ENCODE data around the gene C11orf54.

Gene C11orf54

GRCh38 chr11:93710239-93710638 lies 31.2 kb upstream of the C11orf54 start:
- TF ChIP-seq, protein P1, sequence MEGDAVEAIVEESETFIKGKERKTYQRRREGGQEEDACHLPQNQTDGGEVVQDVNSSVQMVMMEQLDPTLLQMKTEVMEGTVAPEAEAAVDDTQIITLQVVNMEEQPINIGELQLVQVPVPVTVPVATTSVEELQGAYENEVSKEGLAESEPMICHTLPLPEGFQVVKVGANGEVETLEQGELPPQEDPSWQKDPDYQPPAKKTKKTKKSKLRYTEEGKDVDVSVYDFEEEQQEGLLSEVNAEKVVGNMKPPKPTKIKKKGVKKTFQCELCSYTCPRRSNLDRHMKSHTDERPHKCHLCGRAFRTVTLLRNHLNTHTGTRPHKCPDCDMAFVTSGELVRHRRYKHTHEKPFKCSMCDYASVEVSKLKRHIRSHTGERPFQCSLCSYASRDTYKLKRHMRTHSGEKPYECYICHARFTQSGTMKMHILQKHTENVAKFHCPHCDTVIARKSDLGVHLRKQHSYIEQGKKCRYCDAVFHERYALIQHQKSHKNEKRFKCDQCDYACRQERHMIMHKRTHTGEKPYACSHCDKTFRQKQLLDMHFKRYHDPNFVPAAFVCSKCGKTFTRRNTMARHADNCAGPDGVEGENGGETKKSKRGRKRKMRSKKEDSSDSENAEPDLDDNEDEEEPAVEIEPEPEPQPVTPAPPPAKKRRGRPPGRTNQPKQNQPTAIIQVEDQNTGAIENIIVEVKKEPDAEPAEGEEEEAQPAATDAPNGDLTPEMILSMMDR (IDR thresholded peaks at IDR 0.05; ENCODE audit: insufficient read depth, low read length, missing control alignments): no peak
- ChIA-PET CTCF (no interaction called here), POLR2A (no interaction called here)
- no peak for DNase-seq (ENCODE audit: low read depth, low spot score)
- H3K4me3 ChIP-seq (ENCODE audit: low read depth, low read length): no peak overlapping the region

DNA sequence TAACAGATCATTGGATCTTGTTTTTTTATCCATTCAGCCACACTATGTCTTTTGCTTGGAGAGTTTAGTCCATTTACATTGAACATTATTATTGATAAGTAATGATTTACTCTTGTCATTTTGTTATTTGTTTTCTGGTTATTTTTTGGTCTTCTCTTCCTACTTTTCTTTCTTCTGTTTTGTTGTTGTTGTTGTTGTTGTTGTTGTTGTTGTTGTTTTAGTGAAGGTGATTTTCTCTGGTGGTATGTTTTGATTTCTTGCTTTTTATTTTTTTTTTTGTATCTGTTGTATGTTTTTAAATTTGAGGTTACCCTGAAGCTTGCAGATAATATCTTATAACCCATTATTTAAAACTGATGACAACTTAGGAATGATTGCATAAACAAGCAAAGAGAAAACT lies 28.8 kb upstream of the C11orf54 start:
- ChIA-PET CTCF (no interaction called here), POLR2A (no interaction called here)
- no peak overlapping the region for H3K4me3 ChIP-seq (ENCODE audit: low read depth, low read length)
- TF ChIP-seq, protein P1 (IDR thresholded peaks at IDR 0.05; ENCODE audit: insufficient read depth, low read length, missing control alignments): no peak
- no peak for DNase-seq (ENCODE audit: low read depth, low spot score)

DNA sequence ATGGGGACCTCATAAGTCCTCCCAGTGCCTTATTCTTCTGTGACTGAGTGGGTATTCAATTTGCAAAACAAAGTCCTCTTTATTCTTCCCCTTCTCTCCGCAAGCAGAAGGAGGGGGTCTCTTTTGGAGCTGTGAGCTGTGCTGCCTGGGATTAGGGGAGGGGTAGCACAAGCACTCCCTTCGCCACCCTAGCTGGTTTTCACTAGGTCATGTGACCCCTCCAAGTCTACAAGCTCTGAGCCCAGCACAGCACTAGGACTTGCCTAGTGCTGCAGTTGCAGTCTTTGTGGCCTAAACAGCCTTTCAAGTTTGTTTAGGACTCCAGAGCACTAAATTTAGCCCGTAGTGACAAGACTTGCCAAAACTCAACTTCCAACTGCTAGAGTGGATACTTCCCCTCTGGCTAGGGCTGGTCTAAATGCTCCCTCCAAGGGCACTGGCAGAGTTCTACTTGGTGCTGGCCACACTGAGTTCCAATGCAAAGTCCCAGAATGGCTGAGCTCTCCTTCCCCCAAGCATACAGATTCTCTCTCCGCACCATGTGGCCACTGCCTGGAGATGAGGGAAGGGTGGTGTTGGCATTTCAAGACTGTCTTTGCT lies 25.6 kb upstream of the C11orf54 start:
- no peak overlapping the region for H3K4me3 ChIP-seq (ENCODE audit: low read depth, low read length)
- TF ChIP-seq, protein P1 (IDR thresholded peaks at IDR 0.05; ENCODE audit: insufficient read depth, low read length, missing control alignments): no peak
- ChIA-PET CTCF (no interaction called here), POLR2A (no interaction called here)
- DNase-seq (ENCODE audit: low read depth, low spot score): no peak

- no peak overlapping the region for H3K4me3 ChIP-seq (ENCODE audit: low read depth, low read length)
- TF ChIP-seq, protein P1 (IDR thresholded peaks at IDR 0.05; ENCODE audit: insufficient read depth, low read length, missing control alignments): no peak
- ChIA-PET CTCF (interaction anchor here (1.2 kb wide), 1 partner anchor 20 kb away, joined by 3 read pairs; no protein-coding TSS in a partner anchor), POLR2A (interaction anchor here (0.5 to 0.8 kb wide), 3 partner anchors 11 to 23 kb away, joined by 3 to 4 read pairs (median 3); no protein-coding TSS in a partner anchor)
- no peak for DNase-seq (ENCODE audit: low read depth, low spot score)
Observed at GRCh38 chr11:93717501-93717900, 24.0 kb upstream of the C11orf54 start.

DNA sequence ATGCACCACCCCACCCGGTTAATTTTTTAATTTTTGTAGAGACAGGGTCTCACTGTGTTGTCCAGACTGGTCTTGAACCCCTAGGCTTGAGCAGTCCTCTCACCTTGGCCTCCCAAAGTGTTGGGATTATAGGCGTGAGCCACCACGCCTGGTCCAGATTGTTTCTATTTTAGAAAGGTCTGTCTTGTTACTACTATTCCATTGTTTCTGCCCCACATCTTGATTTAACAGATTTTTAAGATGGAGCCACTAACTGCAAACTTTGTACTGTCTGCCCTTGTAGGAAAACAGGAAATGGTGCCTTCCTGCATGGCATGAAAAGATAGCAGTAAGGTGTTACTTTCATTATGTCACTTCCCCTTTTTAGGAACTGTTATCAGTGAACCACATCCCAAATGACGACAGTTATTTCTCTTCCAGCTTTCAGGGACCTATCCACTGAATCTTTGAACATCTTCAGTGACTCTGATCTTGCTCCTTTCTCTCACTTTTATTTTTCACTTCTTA lies 23.4 kb upstream of the C11orf54 start:
- POLR2A ChIA-PET: interaction anchor here (1.3 kb wide), 1 partner anchor 23 kb away, joined by 3 read pairs; the partner anchor contains the start of genes C11orf54 and TAF1D
- CTCF ChIA-PET: no interaction called here
- TF ChIP-seq, protein P1 (IDR thresholded peaks at IDR 0.05; ENCODE audit: insufficient read depth, low read length, missing control alignments): no peak
- DNase-seq (ENCODE audit: low read depth, low spot score): no peak
- no peak overlapping the region for H3K4me3 ChIP-seq (ENCODE audit: low read depth, low read length)

DNA sequence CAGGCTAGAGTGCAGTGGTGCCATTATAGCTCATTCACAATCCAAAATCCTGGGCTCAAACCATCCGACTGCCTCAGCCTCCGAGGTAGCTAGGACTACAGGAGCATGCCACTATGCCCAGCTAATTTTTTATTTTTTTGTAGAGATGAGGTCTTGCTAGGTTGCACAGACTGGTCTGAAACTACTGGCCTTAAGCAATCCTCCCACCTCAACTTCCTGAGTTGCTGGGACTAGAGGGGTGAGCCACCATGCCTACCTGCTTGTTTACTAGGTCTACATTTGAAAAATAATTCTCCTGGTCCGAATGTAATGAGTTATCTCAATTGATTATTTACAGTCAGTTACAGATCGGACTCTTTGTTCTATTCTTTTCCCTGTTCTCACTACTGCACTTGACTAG lies 22.2 kb upstream of the C11orf54 start:
- ChIA-PET CTCF (interaction anchor here (0.7 to 1.1 kb wide), 3 partner anchors 10 to 714 kb away, joined by 3 read pairs; no protein-coding TSS in a partner anchor), POLR2A (interaction anchor here (0.7 to 1.3 kb wide), 2 partner anchors 18 to 22 kb away, joined by 3 read pairs; partner anchors contain the start of genes C11orf54 and TAF1D)
- DNase-seq (ENCODE audit: low read depth, low spot score): no peak
- H3K4me3 ChIP-seq (ENCODE audit: low read depth, low read length): no peak overlapping the region
- TF ChIP-seq, protein P1 (IDR thresholded peaks at IDR 0.05; ENCODE audit: insufficient read depth, low read length, missing control alignments): no peak

Data from AG04449 (cell line).